ENCODE data around the gene AGTRAP.

DNA sequence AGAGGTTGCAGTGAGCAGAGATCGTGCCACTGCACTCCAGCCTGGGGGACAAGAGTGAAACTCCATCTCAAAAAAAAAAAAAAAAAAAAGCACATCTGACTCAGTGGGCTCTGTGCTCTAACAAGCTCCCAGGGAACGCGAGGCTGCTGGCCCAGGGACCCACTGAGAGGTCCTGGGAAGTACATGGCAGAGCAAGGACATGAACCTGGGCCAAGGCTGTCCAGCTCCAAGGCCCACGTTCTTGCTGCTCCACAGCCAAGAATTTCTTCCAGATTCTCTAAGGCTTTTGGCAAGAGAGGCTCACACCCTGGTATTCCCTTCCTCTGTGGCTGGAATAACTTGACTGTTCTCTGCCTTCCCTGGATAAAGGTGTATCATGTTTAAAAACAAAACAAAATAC, 15.4 kb upstream of the AGTRAP start:
- TF ChIP-seq, protein P1, sequence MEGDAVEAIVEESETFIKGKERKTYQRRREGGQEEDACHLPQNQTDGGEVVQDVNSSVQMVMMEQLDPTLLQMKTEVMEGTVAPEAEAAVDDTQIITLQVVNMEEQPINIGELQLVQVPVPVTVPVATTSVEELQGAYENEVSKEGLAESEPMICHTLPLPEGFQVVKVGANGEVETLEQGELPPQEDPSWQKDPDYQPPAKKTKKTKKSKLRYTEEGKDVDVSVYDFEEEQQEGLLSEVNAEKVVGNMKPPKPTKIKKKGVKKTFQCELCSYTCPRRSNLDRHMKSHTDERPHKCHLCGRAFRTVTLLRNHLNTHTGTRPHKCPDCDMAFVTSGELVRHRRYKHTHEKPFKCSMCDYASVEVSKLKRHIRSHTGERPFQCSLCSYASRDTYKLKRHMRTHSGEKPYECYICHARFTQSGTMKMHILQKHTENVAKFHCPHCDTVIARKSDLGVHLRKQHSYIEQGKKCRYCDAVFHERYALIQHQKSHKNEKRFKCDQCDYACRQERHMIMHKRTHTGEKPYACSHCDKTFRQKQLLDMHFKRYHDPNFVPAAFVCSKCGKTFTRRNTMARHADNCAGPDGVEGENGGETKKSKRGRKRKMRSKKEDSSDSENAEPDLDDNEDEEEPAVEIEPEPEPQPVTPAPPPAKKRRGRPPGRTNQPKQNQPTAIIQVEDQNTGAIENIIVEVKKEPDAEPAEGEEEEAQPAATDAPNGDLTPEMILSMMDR (conservative IDR thresholded peaks at IDR 0.05), result no peak
- no peak for TF ChIP-seq EZH2 (IDR thresholded peaks at IDR 0.05; ENCODE audit: low read depth)

All from PC-9 (cell line).